NT2/D1 (cell line): ENCODE measurements around the gene OLIG1.

Experiments
- SUZ12 ChIP-seq: IDR thresholded peaks from 2 replicates; pipeline ENCODE4 v1.6.1; 2011; ENCODE audit not compliant: insufficient read length, insufficient read depth; ENCODE audit errors: extremely low read depth
- YY1 ChIP-seq: IDR thresholded peaks from 2 replicates; pipeline ENCODE4 v1.6.1; 2011; ENCODE audit not compliant: insufficient read length, insufficient read depth
- ZNF274 ChIP-seq: IDR thresholded peaks from 2 replicates; pipeline ENCODE4 v1.6.1; 2011; ENCODE audit warnings: mild to moderate bottlenecking, low read depth, low read length

GRCh38 chr21:33110340-33110715 lies 40.4 kb downstream of the OLIG1 start:
- TF ChIP-seq ZNF274 (no peak), YY1 (no peak), SUZ12 (no peak)
